ENCODE measurements around the gene PRKAG2. TPM values are rescaled to one million over a fixed set of nuclear protein-coding genes. Genes with fewer than 3 reads are reported as not detected.
"Not testable (repeated sequence)": the region's sequence is repeated elsewhere in the genome, so short reads cannot be mapped to it uniquely, and the experiment has no call there.

Gene PRKAG2
- total RNA-seq, 1 experiment from 2014 or later: 10.9 TPM

- Histone ChIP-seq H3K27ac (peak overlapping the region; percentile 87), H3K4me3 (peak overlapping the region; percentile 98)
- not testable (repeated sequence) for H3K9me3 ChIP-seq (replicated peaks); H3K27me3 ChIP-seq; H3K36me3 ChIP-seq; H3K4me1 ChIP-seq
- peak; percentile 34 to 43 for DNase-seq
These were observed 357.8 kb downstream of the PRKAG2 start for GRCh38 chr7:151518947-151519764.

GRCh38 chr7:151518105-151518946 is 358.6 kb downstream of the PRKAG2 start:
- peak; percentile 32 to 47 for DNase-seq
- no peaks in the 10 kb centered on the region for H3K4me1 ChIP-seq
- peaks cover 2% of the 10 kb centered on the region; the same call in 1 of the 2 replicates for H3K9me3 ChIP-seq (replicated peaks)
- H3K4me3 ChIP-seq: peak overlapping the region; percentile 98
- H3K36me3 ChIP-seq: 0 out of 2 replicates have a peak, but pooled peaks cover 6% of the 10 kb centered on the region
- H3K27ac ChIP-seq: peak overlapping the region; percentile 50
- H3K27me3 ChIP-seq: no peaks in the 10 kb centered on the region

GRCh38 chr7:151517601-151518104 is 359.3 kb downstream of the PRKAG2 start:
- no peak overlapping the region for H3K27ac ChIP-seq

GRCh38 chr7:151515276-151515565 is 361.7 kb downstream of the PRKAG2 start:
- Histone ChIP-seq H3K36me3 (0 out of 2 replicates have a peak, but pooled peaks cover 6% of the 10 kb centered on the region), H3K4me3 (no peak overlapping the region), H3K9me3 (replicated peaks) (peaks cover 2% of the 10 kb centered on the region; the same call in 1 of the 2 replicates), H3K4me1 (no peaks in the 10 kb centered on the region), H3K27me3 (no peaks in the 10 kb centered on the region), H3K27ac (no peak overlapping the region)
- DNase-seq: no peak

More at GRCh38 chr7:151517601-151518104, 359.3 kb downstream of the PRKAG2 start:
- H3K9me3 ChIP-seq (replicated peaks): peaks cover 2% of the 10 kb centered on the region; the same call in 1 of the 2 replicates
- H3K36me3 ChIP-seq: 0 out of 2 replicates have a peak, but pooled peaks cover 6% of the 10 kb centered on the region
- DNase-seq: no peak
- H3K4me3 ChIP-seq: peak overlapping the region; percentile 98
- no peaks in the 10 kb centered on the region for H3K4me1 ChIP-seq
- no peaks in the 10 kb centered on the region for H3K27me3 ChIP-seq

- Histone ChIP-seq H3K4me3 (no peak overlapping the region), H3K4me1 (no peaks in the 10 kb centered on the region), H3K27ac (no peak overlapping the region), H3K9me3 (replicated peaks) (peaks cover 2% of the 10 kb centered on the region; the same call in 1 of the 2 replicates), H3K36me3 (0 out of 2 replicates have a peak, but pooled peaks cover 6% of the 10 kb centered on the region), H3K27me3 (no peaks in the 10 kb centered on the region)
- no peak for DNase-seq
These were observed 362.2 kb downstream of the PRKAG2 start for GRCh38 chr7:151514461-151515275.

GRCh38 chr7:151513133-151513532 is 363.8 kb downstream of the PRKAG2 start:
- DNase-seq: no peak
- Histone ChIP-seq H3K4me1 (no peaks in the 10 kb centered on the region), H3K36me3 (0 out of 2 replicates have a peak, but pooled peaks cover 6% of the 10 kb centered on the region), H3K9me3 (replicated peaks) (peaks cover 2% of the 10 kb centered on the region; the same call in 1 of the 2 replicates), H3K4me3 (no peak overlapping the region), H3K27ac (no peak overlapping the region), H3K27me3 (no peaks in the 10 kb centered on the region)

- Histone ChIP-seq H3K4me1 (no peaks in the 10 kb centered on the region), H3K27me3 (no peaks in the 10 kb centered on the region)
- DNase-seq: no peak
These were observed 364.6 kb downstream of the PRKAG2 start for GRCh38 chr7:151512353-151512752.

GRCh38 chr7:151511946-151512345 is 365.0 kb downstream of the PRKAG2 start:
- Histone ChIP-seq H3K27me3 (no peaks in the 10 kb centered on the region), H3K27ac (no peak overlapping the region)

More at GRCh38 chr7:151512353-151512752, 364.6 kb downstream of the PRKAG2 start:
- Histone ChIP-seq H3K27ac (no peak overlapping the region), H3K9me3 (replicated peaks) (peaks cover 2% of the 10 kb centered on the region; the same call in 1 of the 2 replicates), H3K36me3 (0 out of 2 replicates have a peak, but pooled peaks cover 6% of the 10 kb centered on the region), H3K4me3 (no peak overlapping the region)

GRCh38 chr7:151511270-151511669 is 365.6 kb downstream of the PRKAG2 start:
- 0 out of 2 replicates have a peak, but pooled peaks cover 6% of the 10 kb centered on the region for H3K36me3 ChIP-seq
- H3K27ac ChIP-seq: no peak overlapping the region
- H3K27me3 ChIP-seq: no peaks in the 10 kb centered on the region
- DNase-seq: no peak
- no peak overlapping the region for H3K4me3 ChIP-seq
- H3K4me1 ChIP-seq: no peaks in the 10 kb centered on the region
- peaks cover 2% of the 10 kb centered on the region; the same call in 1 of the 2 replicates for H3K9me3 ChIP-seq (replicated peaks)

More at GRCh38 chr7:151511946-151512345, 365.0 kb downstream of the PRKAG2 start:
- no peak for DNase-seq
- Histone ChIP-seq H3K36me3 (0 out of 2 replicates have a peak, but pooled peaks cover 6% of the 10 kb centered on the region), H3K9me3 (replicated peaks) (peaks cover 2% of the 10 kb centered on the region; the same call in 1 of the 2 replicates), H3K4me1 (no peaks in the 10 kb centered on the region), H3K4me3 (no peak overlapping the region)

- Histone ChIP-seq H3K27me3 (no peaks in the 10 kb centered on the region), H3K9me3 (replicated peaks) (peaks cover 2% of the 10 kb centered on the region; the same call in 1 of the 2 replicates), H3K4me1 (no peaks in the 10 kb centered on the region), H3K27ac (no peak overlapping the region), H3K4me3 (no peak overlapping the region), H3K36me3 (0 out of 2 replicates have a peak, but pooled peaks cover 6% of the 10 kb centered on the region)
- DNase-seq: no peak
These were observed 367.1 kb downstream of the PRKAG2 start for GRCh38 chr7:151509670-151510333.

GRCh38 chr7:151508991-151509390 is 367.9 kb downstream of the PRKAG2 start:
- H3K27me3 ChIP-seq: no peaks in the 10 kb centered on the region
- no peak overlapping the region for H3K4me3 ChIP-seq
- peaks cover 1% of the 10 kb centered on the region; the same call in 1 of the 2 replicates for H3K9me3 ChIP-seq (replicated peaks)
- no peak overlapping the region for H3K27ac ChIP-seq
- no peaks in the 10 kb centered on the region for H3K36me3 ChIP-seq
- no peak for DNase-seq
- no peaks in the 10 kb centered on the region for H3K4me1 ChIP-seq

- no peaks in the 10 kb centered on the region for H3K36me3 ChIP-seq
- no peak overlapping the region for H3K27ac ChIP-seq
- no peaks in the 10 kb centered on the region for H3K27me3 ChIP-seq
- DNase-seq: no peak
- no peaks in the 10 kb centered on the region for H3K4me1 ChIP-seq
- no peaks in the 10 kb centered on the region for H3K9me3 ChIP-seq (replicated peaks)
- no peak overlapping the region for H3K4me3 ChIP-seq
These were observed 369.1 kb downstream of the PRKAG2 start for GRCh38 chr7:151507806-151508205.

- Histone ChIP-seq H3K4me1 (no peaks in the 10 kb centered on the region), H3K36me3 (no peaks in the 10 kb centered on the region), H3K9me3 (replicated peaks) (no peaks in the 10 kb centered on the region), H3K27me3 (no peaks in the 10 kb centered on the region), H3K27ac (no peak overlapping the region), H3K4me3 (no peak overlapping the region)
- no peak for DNase-seq
These were observed 370.0 kb downstream of the PRKAG2 start for GRCh38 chr7:151506901-151507382.

Measured in SJCRH30 (cell line).